T-helper 17 cell (primary cell): ENCODE data around the gene RNU4-1. TPM values are rescaled to one million over a fixed set of nuclear protein-coding genes. Genes with fewer than 3 reads are reported as not detected.

Source experiments
- ATAC-seq: fragments of 150-1000 bp; cut with Tn5 transposase; 2 replicates; pipeline ENCODE4 v1.10.0; 2021; ENCODE audit warnings: mild to moderate bottlenecking, moderate library complexity
- DNase-seq, 3 donors: peaks; one replicate each; pipeline versions ENCODE4 v3.0.0 to v3.0.0-alpha.2; 2020 to 2021
- H3K9me3 ChIP-seq: one replicate; pipeline ENCODE4 v1.7.0; 2013; ENCODE audit warnings: low read length, mild to moderate bottlenecking; ENCODE audit not compliant: control insufficient read depth, poor library complexity, severe bottlenecking
- H3K27ac Mint-ChIP-seq: one replicate; pipeline ENCODE4 v1.8.0; 2022; ENCODE audit warnings: mild to moderate bottlenecking, moderate library complexity, mixed read lengths
- H3K27me3 Mint-ChIP-seq: one replicate; pipeline ENCODE4 v1.8.0; 2022; ENCODE audit warnings: mixed read lengths
- H3K36me3 Mint-ChIP-seq: one replicate; pipeline ENCODE4 v1.8.0; 2022; ENCODE audit warnings: low read depth, mixed read lengths
- H3K4me1 Mint-ChIP-seq: one replicate; pipeline ENCODE4 v1.8.0; 2022; ENCODE audit warnings: mild to moderate bottlenecking, mixed read lengths
- H3K4me3 Mint-ChIP-seq: one replicate; pipeline ENCODE4 v1.8.0; 2022; ENCODE audit warnings: mild to moderate bottlenecking, moderate library complexity, mixed read lengths
- total RNA-seq, 4 donors: library from RNA in 2 of 4; stranded (reverse) in 2 of 4; gene quantifications; one replicate each; pipeline ENCODE4 v1.2.3 and lab custom pipeline; 2022 to 2026

RNU4-1 gene
- total RNA-seq, 2 donors from 2014 or later, result 2,168 to 2,286 TPM

DNA sequence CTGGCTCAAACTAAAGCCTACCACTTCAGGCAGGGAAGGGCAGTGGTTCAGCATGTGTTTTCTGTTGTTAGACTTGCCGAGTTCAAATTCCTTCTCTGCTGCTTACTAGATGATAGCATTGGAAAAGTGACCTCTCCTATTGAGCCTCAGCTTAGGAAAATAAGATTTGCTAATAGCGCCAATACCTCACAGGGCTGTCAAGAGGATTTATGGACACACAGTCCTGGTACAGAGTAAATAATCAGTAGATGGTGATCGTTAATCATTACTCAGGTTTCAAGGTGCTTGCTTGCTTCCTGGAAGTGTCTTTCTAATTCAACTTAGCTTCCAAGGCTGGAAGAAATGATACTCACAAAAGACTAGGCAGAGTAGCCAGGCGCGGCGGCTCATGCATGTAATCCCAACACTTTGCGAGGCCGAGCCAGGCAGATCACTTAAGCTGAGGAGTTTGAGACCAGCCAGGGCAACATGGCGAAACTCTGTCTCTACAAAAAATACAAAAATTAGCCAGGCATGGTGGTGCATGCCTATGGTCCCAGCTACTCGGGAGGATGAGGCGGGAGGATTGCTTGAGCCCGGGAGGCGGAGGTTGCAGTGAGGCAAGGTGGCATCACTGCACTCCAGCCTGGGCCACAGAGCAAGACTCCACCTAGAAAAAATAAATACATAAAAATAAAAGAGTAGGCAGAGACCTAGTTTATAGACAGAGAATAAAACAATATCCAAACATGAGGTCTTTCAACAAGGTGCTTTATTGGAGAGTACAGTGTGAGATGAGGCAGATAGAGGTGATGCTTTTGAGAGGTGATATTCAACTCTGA lies 28.6 kb upstream of the RNU4-1 start:
- no peak overlapping the region for H3K27ac Mint-ChIP-seq
- peaks cover 20% of the 10 kb centered on the region for H3K4me1 Mint-ChIP-seq
- H3K4me3 Mint-ChIP-seq, result no peak overlapping the region
- no peak for DNase-seq
- no peaks in the 10 kb centered on the region for H3K9me3 ChIP-seq
- no peaks in the 10 kb centered on the region for H3K27me3 Mint-ChIP-seq
- no peaks in the 10 kb centered on the region for H3K36me3 Mint-ChIP-seq
- ATAC-seq, result no peak

DNA sequence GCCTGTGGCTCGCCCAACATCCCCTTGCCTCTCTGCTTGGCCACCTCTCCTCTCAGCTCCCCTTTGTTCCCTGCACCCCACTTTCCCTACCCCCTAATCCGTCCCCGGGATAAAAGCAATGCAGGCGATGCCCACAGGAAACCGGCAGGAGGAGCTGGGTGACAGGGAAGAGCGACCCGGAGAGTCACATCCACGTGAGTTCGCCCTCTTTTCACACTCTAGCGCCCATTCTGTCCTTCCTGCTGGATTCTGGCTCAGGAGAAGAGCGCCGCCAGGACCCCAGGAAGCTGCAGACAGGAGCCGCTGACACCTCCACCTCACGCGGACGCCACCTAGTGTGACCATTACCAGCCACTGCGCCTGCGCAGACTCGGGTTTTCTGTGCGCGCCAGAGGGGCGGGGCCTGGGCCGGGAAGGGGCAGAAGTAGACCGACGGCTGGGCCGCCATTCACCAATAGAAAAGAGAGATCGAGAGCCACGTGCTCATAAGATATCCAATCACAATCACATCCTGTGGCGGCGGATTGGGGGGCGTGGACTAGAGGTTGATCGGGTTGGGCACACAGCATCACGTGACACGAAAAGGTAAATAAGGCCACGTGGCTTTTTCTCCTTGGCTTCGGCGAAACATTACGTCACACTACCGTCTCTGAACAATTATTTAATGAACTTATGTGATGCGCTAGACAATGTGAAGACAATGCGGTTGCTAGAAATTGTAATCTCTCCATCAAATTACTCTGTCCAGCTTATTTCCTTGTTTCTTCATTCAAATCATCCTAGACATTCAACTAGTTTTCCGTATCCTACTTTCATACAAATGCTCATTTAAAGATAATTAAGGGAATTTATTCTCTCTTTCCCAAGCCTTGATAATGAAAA lies 24.4 kb upstream of the RNU4-1 start:
- no peaks in the 10 kb centered on the region for H3K36me3 Mint-ChIP-seq
- ATAC-seq, result peak; percentile 100

DNA sequence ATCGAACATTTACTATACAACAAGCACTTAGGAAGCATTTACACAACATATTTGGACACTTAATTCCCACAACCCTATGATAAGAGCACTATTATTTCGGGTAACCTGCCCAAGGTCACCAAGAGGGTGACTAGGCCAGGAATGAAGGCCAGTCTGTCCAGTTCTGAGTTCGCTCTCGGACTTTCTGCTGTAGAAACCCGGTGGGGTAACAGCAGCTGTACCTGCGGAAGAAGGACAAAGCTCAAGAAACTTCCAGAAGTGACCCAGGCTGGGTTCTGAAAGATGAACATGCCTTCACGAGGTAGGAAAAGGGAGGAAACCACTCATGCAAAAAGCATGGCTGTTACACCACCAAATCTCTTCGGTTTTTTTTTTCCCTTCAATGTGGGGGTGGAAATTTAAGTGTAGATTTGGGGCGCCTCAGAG lies 23.8 kb upstream of the RNU4-1 start:
- peak overlapping the region; percentile 95 for H3K4me3 Mint-ChIP-seq
- no peaks in the 10 kb centered on the region for H3K36me3 Mint-ChIP-seq
- peaks cover 12% of the 10 kb centered on the region for H3K4me1 Mint-ChIP-seq
- peak overlapping the region; percentile 98 for H3K27ac Mint-ChIP-seq
- ATAC-seq (no peak), DNase-seq (no peak)
- no peaks in the 10 kb centered on the region for H3K9me3 ChIP-seq
- no peaks in the 10 kb centered on the region for H3K27me3 Mint-ChIP-seq

More for the DNA sequence above, 24.4 kb upstream of the RNU4-1 start:
- peak; percentile 99 to 100 (median 99) for DNase-seq
- Mint-ChIP-seq H3K4me1 (peaks cover 12% of the 10 kb centered on the region), H3K27ac (peak overlapping the region; percentile 98), H3K27me3 (no peaks in the 10 kb centered on the region), H3K4me3 (peak overlapping the region; percentile 95)
- H3K9me3 ChIP-seq, result no peaks in the 10 kb centered on the region

DNA sequence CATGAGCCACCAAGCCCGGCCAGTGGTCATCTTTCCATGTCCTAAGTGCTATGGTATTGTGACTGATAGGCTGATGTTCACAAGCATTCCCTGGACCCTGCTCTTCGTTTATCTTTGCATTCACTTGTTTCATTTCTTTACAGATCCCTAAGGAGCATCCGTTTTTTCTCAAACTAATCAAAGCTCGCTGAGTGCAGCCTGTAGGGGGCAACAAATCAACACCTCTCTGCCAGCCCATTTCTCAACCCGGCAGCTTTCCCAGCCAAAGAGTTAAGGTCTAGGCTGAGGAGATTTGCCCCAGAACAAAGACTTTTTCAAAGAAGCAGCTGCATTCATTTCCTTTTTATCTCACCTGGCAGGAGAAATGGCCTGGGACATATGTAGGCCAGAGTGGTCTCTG lies 21.2 kb upstream of the RNU4-1 start:
- Mint-ChIP-seq H3K4me3 (no peak overlapping the region), H3K27me3 (no peaks in the 10 kb centered on the region), H3K27ac (no peak overlapping the region), H3K36me3 (no peaks in the 10 kb centered on the region), H3K4me1 (peaks cover 12% of the 10 kb centered on the region)
- no peaks in the 10 kb centered on the region for H3K9me3 ChIP-seq
- ATAC-seq (no peak), DNase-seq (no peak)

DNA sequence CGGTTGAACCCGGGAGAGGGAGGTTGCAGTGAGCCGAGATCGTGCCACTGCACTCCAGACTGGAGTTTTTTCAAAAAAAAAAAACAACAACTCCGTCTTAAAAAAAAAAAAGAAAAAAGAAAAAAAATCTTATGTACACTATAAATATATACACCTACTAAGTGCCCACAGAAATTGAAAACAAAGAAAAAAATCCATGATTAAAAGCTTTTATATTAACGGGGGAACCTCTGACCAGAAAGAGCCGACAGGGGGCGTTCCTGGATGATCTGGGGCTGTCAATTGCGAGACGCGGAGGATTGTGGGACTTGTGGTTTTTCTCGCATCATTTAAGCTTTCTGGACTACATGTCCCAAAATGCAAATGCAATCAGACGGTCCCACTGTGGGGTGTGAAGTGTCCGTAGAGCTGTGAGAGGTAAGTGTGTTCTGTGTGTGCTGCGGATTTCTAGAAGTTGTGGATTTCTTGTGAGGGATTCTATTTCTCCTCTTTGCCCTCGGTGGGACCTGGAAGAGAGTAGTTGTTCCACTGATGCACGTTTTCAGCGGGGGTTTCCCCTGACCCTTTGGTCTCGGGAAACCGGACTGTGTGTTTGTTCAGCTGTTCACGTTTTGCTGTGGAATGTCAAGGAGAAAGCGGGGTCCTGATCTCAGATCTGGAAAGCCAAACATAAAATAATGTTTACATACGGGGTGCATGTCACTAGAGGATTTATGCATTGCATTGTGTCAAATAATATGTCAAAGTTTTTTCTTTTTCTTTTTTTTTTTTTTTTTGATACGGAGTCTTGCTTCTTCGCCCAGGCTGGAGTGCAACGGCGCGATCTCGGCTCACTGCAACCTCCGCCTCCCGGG lies 9.2 kb upstream of the RNU4-1 start, which contains the start of gene SIRT4:
SIRT4 (plus strand) TSS at position 360 of the 854 bp plus-strand sequence. CDS start 1,241 bp downstream, outside the sequence.
- Mint-ChIP-seq H3K4me3 (peak within 1 kb of the TSS; percentile 99), H3K4me1 (peaks cover 5% of the 10 kb centered on the region), H3K36me3 (no peaks in the 10 kb centered on the region), H3K27ac (peak within 1 kb of the TSS; percentile 84), H3K27me3 (no peaks in the 10 kb centered on the region)
- ATAC-seq, result peak; percentile 100
- H3K9me3 ChIP-seq, result no peaks in the 10 kb centered on the region
- DNase-seq, result peak; percentile 71 to 81 (median 74)

DNA sequence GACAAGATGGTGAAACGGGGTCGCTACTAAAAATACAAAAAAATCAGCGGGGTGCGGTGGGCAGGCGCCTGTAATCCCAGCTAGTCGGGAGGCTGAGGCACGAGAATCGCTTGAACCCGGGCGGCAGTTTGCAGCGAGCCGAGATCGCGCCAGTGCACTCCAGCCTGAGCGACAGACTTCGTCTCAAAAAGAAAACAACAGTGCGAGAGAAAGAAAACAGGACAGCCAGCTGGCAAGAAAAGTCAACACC lies 701 bp downstream of the RNU4-1 start:
- H3K9me3 ChIP-seq, result no peaks in the 10 kb centered on the region
- DNase-seq (peak in 1 of 3 donors; percentile 36), ATAC-seq (peak; percentile 14)
- Mint-ChIP-seq H3K27ac (no peak overlapping the region), H3K36me3 (no peaks in the 10 kb centered on the region), H3K4me1 (peaks cover 4% of the 10 kb centered on the region), H3K27me3 (no peaks in the 10 kb centered on the region), H3K4me3 (no peak overlapping the region)

DNA sequence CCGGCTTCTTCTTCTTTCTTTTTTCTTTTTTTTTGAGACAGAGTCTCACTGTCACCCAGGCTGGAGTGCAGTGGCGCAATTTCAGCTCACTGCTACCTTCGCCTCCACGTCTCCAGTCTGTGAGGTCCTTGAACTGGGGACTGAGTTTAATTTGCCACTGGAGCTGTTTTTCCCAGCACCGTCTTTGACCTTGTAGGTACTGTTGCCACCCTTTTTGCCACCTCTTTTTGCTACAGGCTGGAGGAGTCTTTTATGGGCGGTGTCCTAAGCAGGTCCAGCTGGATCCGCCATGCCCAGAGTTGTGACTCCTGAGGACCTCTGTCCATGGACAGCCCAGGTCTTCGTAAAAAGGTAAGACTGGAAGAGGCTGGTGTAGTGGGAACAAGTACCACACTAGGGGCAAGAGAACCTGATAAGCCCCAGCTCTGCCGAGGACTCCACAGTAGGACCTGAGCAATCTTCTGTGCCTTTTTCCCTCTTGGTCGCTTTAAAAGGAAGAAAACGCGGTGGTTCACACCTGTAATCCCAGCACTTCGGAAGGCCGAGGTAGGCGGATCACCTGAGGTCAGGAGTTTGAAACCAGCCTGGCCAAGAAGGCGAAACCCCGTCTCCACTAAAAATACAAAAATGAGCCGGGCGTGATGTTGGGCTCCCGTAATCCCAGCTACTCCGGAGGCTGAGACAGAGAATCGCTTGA lies 2.3 kb downstream of the RNU4-1 start:
- Mint-ChIP-seq H3K27me3 (no peaks in the 10 kb centered on the region), H3K4me1 (peaks cover 5% of the 10 kb centered on the region), H3K4me3 (no peak overlapping the region), H3K27ac (no peak overlapping the region), H3K36me3 (no peaks in the 10 kb centered on the region)
- ATAC-seq, result no peak
- peak in 1 of 3 donors; percentile 6 for DNase-seq
- H3K9me3 ChIP-seq, result no peaks in the 10 kb centered on the region

DNA sequence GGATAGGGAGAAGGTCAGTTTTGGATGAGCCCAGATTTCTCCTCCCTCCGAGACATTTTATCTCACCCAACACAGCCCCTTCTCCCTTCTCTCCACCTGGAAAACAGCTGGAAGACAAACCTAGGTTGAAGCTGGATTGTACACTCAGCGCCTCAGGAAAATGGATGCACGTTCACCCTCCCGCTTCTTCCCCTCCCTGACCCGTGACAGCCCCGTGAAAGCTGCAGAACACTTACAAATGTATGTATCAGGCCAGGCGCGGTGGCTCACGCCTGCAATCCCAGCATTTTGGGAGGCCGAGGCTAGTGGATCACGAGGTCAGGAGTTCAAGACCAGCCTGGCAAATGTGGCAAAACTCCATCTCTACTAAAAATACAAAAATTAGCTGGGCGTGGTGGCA lies 5.5 kb downstream of the RNU4-1 start:
- H3K9me3 ChIP-seq, result no peaks in the 10 kb centered on the region
- no peak overlapping the region for H3K27ac Mint-ChIP-seq
- no peaks in the 10 kb centered on the region for H3K27me3 Mint-ChIP-seq
- no peak for ATAC-seq
- H3K4me3 Mint-ChIP-seq, result no peak overlapping the region
- H3K4me1 Mint-ChIP-seq, result peaks cover 5% of the 10 kb centered on the region
- DNase-seq, result no peak
- H3K36me3 Mint-ChIP-seq, result no peaks in the 10 kb centered on the region

DNA sequence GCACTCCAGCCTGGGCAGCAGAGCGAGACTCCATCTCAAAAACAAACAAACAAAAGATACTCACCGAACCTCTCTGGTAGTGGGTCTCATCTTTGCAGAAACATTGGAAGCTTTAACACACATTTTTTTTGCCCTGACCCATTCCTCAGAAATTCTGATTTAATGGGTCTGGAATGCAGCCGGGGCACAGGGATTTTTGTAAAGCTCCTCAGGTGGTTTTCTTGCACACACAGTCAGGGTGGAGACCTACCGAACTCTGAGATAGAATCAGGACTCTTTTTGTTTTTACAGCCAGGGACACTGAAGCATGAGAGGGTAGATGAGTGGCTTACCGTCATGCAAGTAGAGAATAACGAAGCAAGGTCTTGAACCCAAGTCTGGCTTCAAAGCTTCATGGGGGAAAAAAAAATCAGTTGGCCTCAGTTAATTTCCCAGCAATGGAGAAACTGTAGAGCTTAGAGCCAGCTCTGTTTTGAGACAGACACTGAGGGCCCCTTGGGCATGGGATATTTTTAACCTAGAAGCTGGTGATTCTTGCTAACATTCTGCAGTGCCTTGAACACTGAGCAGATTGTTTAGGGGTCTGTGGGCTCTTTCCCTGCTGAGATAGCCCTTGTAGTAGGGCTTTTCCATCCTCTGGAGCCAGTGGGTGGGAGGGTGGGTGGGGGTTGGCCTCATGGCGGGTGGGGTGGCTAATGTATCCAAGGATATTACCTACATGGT lies 6.1 kb downstream of the RNU4-1 start:
- H3K9me3 ChIP-seq, result no peaks in the 10 kb centered on the region
- Mint-ChIP-seq H3K4me3 (no peak overlapping the region), H3K27me3 (no peaks in the 10 kb centered on the region), H3K36me3 (no peaks in the 10 kb centered on the region), H3K27ac (no peak overlapping the region), H3K4me1 (peaks cover 5% of the 10 kb centered on the region)
- ATAC-seq, result no peak
- DNase-seq, result no peak

DNA sequence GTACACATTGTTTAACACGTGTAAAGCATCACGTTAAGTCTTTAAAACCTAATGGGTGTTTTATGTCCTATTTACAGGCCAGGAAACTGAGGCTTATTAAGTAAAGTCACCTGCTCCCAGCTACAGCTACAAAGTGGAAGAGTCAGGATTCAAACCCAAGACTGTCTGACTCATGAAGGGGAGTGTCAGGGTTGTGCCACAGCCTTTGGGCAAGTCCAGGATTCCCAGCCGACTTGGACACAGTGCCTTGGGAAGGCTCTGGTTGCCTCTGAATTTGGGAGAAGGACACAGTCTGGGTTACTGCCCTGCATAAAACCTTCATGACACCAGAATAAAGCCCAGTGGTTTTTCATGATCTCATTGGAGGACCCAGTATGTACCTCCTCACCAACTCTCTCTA lies 8.7 kb downstream of the RNU4-1 start:
- Mint-ChIP-seq H3K4me1 (peaks cover 5% of the 10 kb centered on the region), H3K27ac (no peak overlapping the region), H3K36me3 (no peaks in the 10 kb centered on the region), H3K27me3 (no peaks in the 10 kb centered on the region), H3K4me3 (no peak overlapping the region)
- no peak for ATAC-seq
- DNase-seq, result no peak
- H3K9me3 ChIP-seq, result no peaks in the 10 kb centered on the region

DNA sequence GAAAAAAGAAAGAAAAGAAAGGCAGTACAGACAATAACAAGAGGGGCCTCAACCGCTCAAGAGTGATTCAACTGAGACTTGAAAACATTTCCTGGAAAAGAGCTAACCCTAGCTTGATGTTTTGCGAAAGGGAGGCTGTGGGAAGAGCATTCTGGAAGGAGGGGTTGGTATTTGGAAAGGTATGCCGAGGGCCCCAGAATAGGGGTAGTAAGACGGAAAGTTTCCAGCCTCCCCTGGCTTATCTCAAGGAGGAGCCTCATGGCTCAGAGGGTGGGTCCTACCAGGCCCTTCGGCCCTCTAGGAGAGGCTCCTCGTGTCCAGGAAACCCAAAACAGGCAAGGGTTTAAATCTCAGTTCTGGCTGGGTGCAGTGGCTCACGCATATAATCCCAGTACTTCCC lies 9.7 kb downstream of the RNU4-1 start:
- DNase-seq (no peak), ATAC-seq (no peak)
- Mint-ChIP-seq H3K27ac (no peak overlapping the region), H3K36me3 (no peaks in the 10 kb centered on the region), H3K4me3 (no peak overlapping the region), H3K27me3 (no peaks in the 10 kb centered on the region), H3K4me1 (peaks cover 4% of the 10 kb centered on the region)
- no peaks in the 10 kb centered on the region for H3K9me3 ChIP-seq
